Fibroblast of mammary gland (primary cell): Measurements from ENCODE around the gene ADAD2.

Experiments used
- DNase-seq: peaks from one replicate; pipeline ENCODE4 v3.0.0-alpha.2; 2010; ENCODE audit warnings: low read depth
- H3K4me3 ChIP-seq: 2 replicates; pipeline ENCODE4 v1.5.1; 2011; ENCODE audit warnings: low read depth, mild to moderate bottlenecking, low read length, moderate library complexity; ENCODE audit not compliant: control insufficient read depth
- CTCF ChIP-seq: conservative IDR thresholded peaks from 2 replicates; pipeline ENCODE4 v1.5.1; 2011; ENCODE audit warnings: low read depth, low read length, inconsistent platforms; ENCODE audit not compliant: control insufficient read depth, insufficient read depth

The ADAD2 gene

GRCh38 chr16:84246679-84247077, 55.7 kb downstream of the ADAD2 start:
- DNase-seq = no peak
- no peak overlapping the region for H3K4me3 ChIP-seq
- TF ChIP-seq CTCF = no peak
